ENCODE data around the gene PRDX6. TPM values are rescaled to one million over a fixed set of nuclear protein-coding genes. Genes with fewer than 3 reads are reported as not detected.

The PRDX6 gene
- total RNA-seq, 1 donor from 2014 or later: 163 TPM

GRCh38 chr1:173482683-173483082, 5.5 kb downstream of the PRDX6 start:
- intact Hi-C loops (cut with DNase I): no loop called here
- peaks cover 65 to 69% of the 10 kb centered on the region in 2 donors for H3K36me3 ChIP-seq
- no peak overlapping the region for H3K27ac ChIP-seq
- no peak overlapping the region for H3K4me3 ChIP-seq
- no peaks in the 10 kb centered on the region for H3K9me3 ChIP-seq
- peaks cover 12 to 17% of the 10 kb centered on the region in 2 donors for H3K4me1 ChIP-seq
- H3K27me3 ChIP-seq: no peaks in the 10 kb centered on the region
- DNase-seq (ENCODE audit: low spot score in 2 of 2): no peak
- TF ChIP-seq CTCF (IDR thresholded peaks at IDR 0.05): no peak

DNA sequence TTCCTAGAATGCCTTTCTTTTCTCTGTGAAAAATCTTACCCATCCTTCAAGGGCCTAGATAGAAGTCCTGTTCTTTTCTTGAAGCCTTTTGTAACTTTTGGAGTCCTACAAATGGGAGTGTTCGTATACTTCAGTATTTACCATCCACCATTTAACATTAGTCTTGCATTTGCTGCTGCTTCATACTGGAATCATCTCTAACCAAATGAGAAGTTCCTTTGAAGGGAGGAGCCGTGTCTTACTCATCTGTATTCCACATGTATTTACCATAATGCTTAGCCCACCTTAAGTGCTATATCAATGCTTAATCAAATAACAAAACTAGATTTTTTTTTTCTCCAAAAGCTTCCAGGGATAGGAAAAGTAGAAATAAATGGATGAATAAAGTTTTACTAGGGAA, 7.1 kb downstream of the PRDX6 start:
- Histone ChIP-seq H3K36me3 (peaks cover 78 to 85% of the 10 kb centered on the region in 2 donors), H3K4me3 (no peak overlapping the region), H3K9me3 (no peaks in the 10 kb centered on the region), H3K27ac (no peak overlapping the region), H3K4me1 (peaks cover 3 to 8% of the 10 kb centered on the region in 2 donors), H3K27me3 (no peaks in the 10 kb centered on the region)
- DNase-seq (ENCODE audit: low spot score in 2 of 2): no peak
- TF ChIP-seq CTCF (IDR thresholded peaks at IDR 0.05): no peak
- intact Hi-C loops (cut with DNase I): no loop called here

DNA sequence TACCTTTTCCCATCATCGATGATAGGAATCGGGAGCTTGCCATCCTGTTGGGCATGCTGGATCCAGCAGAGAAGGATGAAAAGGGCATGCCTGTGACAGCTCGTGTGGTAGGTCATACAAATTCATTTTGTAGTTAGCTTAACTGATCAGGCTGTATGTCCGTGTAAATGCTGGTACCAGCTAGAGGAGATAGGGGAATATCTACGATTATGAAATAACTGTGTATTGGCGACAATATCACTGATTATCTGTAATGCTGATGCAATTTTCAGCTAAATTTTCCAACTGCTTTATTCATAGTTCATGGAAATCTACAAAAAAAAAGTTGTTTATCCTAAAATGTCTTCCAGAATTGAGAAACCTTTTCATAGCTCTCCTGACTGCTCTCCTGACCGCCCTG, 8.3 kb downstream of the PRDX6 start:
- Histone ChIP-seq H3K4me1 (no peaks in the 10 kb centered on the region), H3K4me3 (no peak overlapping the region), H3K9me3 (no peaks in the 10 kb centered on the region), H3K27ac (no peak overlapping the region), H3K36me3 (peaks cover 78 to 95% of the 10 kb centered on the region in 2 donors), H3K27me3 (no peaks in the 10 kb centered on the region)
- no peak for TF ChIP-seq CTCF (IDR thresholded peaks at IDR 0.05)
- DNase-seq (ENCODE audit: low spot score in 2 of 2): no peak
- intact Hi-C loops (cut with DNase I): no loop called here

- H3K27ac ChIP-seq: no peak overlapping the region
- DNase-seq (ENCODE audit: low spot score in 2 of 2): no peak
- no peak overlapping the region for H3K4me3 ChIP-seq
- no peak for TF ChIP-seq CTCF (IDR thresholded peaks at IDR 0.05)
- H3K4me1 ChIP-seq: no peaks in the 10 kb centered on the region
- H3K9me3 ChIP-seq: no peaks in the 10 kb centered on the region
- peaks cover 58 to 72% of the 10 kb centered on the region in 2 donors for H3K36me3 ChIP-seq
- no peaks in the 10 kb centered on the region for H3K27me3 ChIP-seq
- intact Hi-C loops (cut with DNase I): no loop called here
These were observed 10.9 kb downstream of the PRDX6 start for GRCh38 chr1:173488001-173488400.

DNA sequence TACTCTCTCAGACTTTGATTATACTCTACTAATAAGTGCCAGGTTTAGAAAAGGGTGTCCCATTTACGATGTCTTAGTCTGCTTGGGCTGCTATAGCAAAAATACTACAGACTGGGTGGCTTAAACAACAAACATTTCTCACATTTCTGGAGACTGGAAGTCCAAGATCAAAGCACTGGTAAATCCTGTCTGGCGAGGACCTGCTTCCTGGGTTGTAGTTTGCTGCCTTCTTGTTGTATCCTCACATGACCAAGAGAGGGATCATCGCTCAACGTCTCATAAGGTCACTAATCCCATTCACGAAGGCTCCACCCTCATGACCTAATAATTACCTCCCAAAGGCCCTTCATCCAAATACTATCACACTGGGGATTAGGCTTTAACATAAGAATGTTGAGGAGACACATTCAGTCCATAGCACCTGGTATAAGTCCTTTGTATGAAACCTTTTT, 12.0 kb downstream of the PRDX6 start:
- Histone ChIP-seq H3K27ac (no peak overlapping the region), H3K27me3 (no peaks in the 10 kb centered on the region), H3K9me3 (no peaks in the 10 kb centered on the region), H3K36me3 (peaks cover 48 to 61% of the 10 kb centered on the region in 2 donors), H3K4me3 (no peak overlapping the region), H3K4me1 (no peaks in the 10 kb centered on the region)
- intact Hi-C loops (cut with DNase I): no loop called here
- TF ChIP-seq CTCF (IDR thresholded peaks at IDR 0.05): no peak
- DNase-seq (ENCODE audit: low spot score in 2 of 2): no peak

GRCh38 chr1:173489929-173490328, 12.8 kb downstream of the PRDX6 start:
- no peak overlapping the region for H3K27ac ChIP-seq
- H3K27me3 ChIP-seq: no peaks in the 10 kb centered on the region
- H3K36me3 ChIP-seq: peaks cover 41 to 53% of the 10 kb centered on the region in 2 donors
- no peak for DNase-seq (ENCODE audit: low spot score in 2 of 2)
- H3K4me1 ChIP-seq: no peaks in the 10 kb centered on the region
- no peaks in the 10 kb centered on the region for H3K9me3 ChIP-seq
- TF ChIP-seq CTCF (IDR thresholded peaks at IDR 0.05): no peak
- intact Hi-C loops (cut with DNase I): no loop called here
- H3K4me3 ChIP-seq: no peak overlapping the region

Measured in ascending aorta (tissue), 2 donors.